ENCODE data around the gene EGR1.
"Not testable (repeated sequence)": the region's sequence is repeated elsewhere in the genome, so short reads cannot be mapped to it uniquely, and the experiment has no call there.

The EGR1 gene

GRCh38 chr5:138469540-138470321, 4.5 kb downstream of the EGR1 start:
- no peak for DNase-seq (ENCODE audit: low spot score)

GRCh38 chr5:138470322-138471051, 5.2 kb downstream of the EGR1 start:
- no peak for DNase-seq (ENCODE audit: low spot score)

GRCh38 chr5:138471052-138471361, 5.7 kb downstream of the EGR1 start:
- no peak for DNase-seq (ENCODE audit: low spot score)

GRCh38 chr5:138472353-138472752, 7.1 kb downstream of the EGR1 start:
- no peak for DNase-seq (ENCODE audit: low spot score)

GRCh38 chr5:138473151-138473550, 7.9 kb downstream of the EGR1 start:
- DNase-seq (ENCODE audit: low spot score), result not testable (repeated sequence)

GRCh38 chr5:138476918-138477317, 11.6 kb downstream of the EGR1 start:
- DNase-seq (ENCODE audit: low spot score), result no peak

GRCh38 chr5:138482638-138483037, 17.4 kb downstream of the EGR1 start:
- DNase-seq (ENCODE audit: low spot score), result no peak

GRCh38 chr5:138488481-138488945, 23.2 kb downstream of the EGR1 start:
- no peak for DNase-seq (ENCODE audit: low spot score)

GRCh38 chr5:138489683-138490061, 24.4 kb downstream of the EGR1 start:
- no peak for DNase-seq (ENCODE audit: low spot score)

- DNase-seq (ENCODE audit: low spot score), result no peak
Observed at GRCh38 chr5:138490648-138491283, 25.5 kb downstream of the EGR1 start.

- DNase-seq (ENCODE audit: low spot score), result no peak
Observed at GRCh38 chr5:138491284-138491648, 26.0 kb downstream of the EGR1 start.

GRCh38 chr5:138491669-138492559, 26.6 kb downstream of the EGR1 start:
- peak; percentile 86 for DNase-seq (ENCODE audit: low spot score)

GRCh38 chr5:138492560-138493045, 27.3 kb downstream of the EGR1 start:
- no peak for DNase-seq (ENCODE audit: low spot score)

GRCh38 chr5:138495351-138495750, 30.1 kb downstream of the EGR1 start:
- DNase-seq (ENCODE audit: low spot score), result no peak

- DNase-seq (ENCODE audit: low spot score), result no peak
Observed at GRCh38 chr5:138498376-138498775, 33.1 kb downstream of the EGR1 start.

- DNase-seq (ENCODE audit: low spot score), result no peak
Observed at GRCh38 chr5:138502121-138502520, 36.8 kb downstream of the EGR1 start.

- DNase-seq (ENCODE audit: low spot score), result no peak
Observed at GRCh38 chr5:138502521-138502920, 37.2 kb downstream of the EGR1 start.

- peak; percentile 50 for DNase-seq (ENCODE audit: low spot score)
Observed at GRCh38 chr5:138503487-138504270, 38.4 kb downstream of the EGR1 start.

GRCh38 chr5:138504799-138505198, 39.5 kb downstream of the EGR1 start:
- DNase-seq (ENCODE audit: low spot score), result no peak

GRCh38 chr5:138506370-138507306, 41.4 kb downstream of the EGR1 start:
- DNase-seq (ENCODE audit: low spot score), result no peak
